Neural progenitor cell (in vitro differentiated cells): ENCODE data around the gene PACRG.

Experiments
- EZH2 ChIP-seq: fragments of 200-600 bp; sonication (generic); IDR thresholded peaks from 2 replicates; pipeline ENCODE4 v1.6.1; 2017; ENCODE audit warnings: antibody characterized with exemption, mild to moderate bottlenecking, moderate library complexity
- EZH2phosphoT487 ChIP-seq: fragments of 200-600 bp; sonication (generic); IDR thresholded peaks from 2 replicates; pipeline ENCODE4 v1.6.1; 2017; ENCODE audit warnings: antibody characterized with exemption
- TF ChIP-seq, protein P1 (sequence below): fragments of 200-600 bp; sonication (generic); IDR thresholded peaks from 2 replicates; pipeline ENCODE4 v1.5.1; 2017; ENCODE audit warnings: antibody characterized with exemption, mild to moderate bottlenecking

DNA sequence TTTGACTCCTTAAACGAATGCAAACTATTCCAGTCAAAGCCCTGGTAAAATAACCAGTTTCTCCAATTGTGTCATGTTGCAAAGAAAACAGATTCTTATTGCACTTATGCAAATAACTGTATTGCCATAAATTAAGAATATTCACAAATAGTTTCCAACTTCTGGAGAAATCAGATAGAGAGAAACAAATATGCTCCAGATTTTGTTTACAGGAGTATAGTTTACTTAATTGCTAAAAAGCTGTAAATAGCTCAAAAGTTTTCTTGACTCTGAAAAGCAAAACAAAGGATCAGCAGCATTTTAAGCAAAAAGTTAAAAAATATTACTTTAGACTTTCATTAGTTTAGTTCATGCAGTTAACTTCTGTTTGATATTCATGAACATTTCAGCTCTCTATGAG is 304.2 kb downstream of the PACRG start:
- TF ChIP-seq, protein P1, sequence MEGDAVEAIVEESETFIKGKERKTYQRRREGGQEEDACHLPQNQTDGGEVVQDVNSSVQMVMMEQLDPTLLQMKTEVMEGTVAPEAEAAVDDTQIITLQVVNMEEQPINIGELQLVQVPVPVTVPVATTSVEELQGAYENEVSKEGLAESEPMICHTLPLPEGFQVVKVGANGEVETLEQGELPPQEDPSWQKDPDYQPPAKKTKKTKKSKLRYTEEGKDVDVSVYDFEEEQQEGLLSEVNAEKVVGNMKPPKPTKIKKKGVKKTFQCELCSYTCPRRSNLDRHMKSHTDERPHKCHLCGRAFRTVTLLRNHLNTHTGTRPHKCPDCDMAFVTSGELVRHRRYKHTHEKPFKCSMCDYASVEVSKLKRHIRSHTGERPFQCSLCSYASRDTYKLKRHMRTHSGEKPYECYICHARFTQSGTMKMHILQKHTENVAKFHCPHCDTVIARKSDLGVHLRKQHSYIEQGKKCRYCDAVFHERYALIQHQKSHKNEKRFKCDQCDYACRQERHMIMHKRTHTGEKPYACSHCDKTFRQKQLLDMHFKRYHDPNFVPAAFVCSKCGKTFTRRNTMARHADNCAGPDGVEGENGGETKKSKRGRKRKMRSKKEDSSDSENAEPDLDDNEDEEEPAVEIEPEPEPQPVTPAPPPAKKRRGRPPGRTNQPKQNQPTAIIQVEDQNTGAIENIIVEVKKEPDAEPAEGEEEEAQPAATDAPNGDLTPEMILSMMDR: no peak
- TF ChIP-seq EZH2phosphoT487 (no peak), EZH2 (no peak)
